ENCODE measurements around the gene MGAT5.

Gene MGAT5

DNA sequence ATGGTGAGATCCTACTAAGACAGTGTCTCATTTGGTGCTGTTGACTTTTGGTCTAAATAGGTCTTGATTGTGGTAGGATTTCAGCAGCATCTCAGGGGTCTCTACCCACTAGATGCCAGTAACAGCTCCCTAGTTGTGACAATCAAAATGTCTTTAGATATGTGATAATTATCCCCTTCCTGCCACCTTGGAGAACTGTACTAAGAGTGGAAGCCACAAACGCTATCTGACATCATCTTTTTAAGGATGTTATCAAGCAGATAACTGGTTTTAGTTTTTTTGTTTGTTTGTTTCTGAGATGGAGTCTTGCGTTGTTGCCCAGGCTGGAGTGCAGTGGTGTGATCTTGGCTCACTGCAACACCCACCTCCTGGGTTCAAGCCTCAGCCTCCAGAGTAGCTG is 3.1 kb downstream of the MGAT5 start:
- DNase-seq (ENCODE audit: low read depth), result no peak

DNA sequence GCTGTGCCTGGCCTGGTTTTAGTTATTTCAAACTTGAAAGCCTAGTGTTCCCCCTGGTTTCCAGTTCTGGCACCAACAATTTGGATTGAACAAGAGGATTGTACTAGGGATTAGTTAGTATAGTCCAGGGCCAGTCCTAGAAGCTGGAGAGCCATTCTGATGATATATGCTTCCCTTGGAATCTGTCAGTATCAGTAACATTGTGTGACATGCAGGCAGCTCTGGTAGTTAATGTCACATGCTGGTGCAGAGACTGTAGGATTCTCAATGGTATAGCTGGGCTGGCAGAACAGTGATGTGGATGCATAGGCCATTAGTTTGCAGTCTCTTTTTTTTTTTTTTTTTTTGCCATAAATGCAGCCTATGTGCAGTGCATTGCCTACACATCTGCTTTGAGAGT is 3.6 kb downstream of the MGAT5 start:
- DNase-seq (ENCODE audit: low read depth), result no peak

GRCh38 chr2:134257965-134258683 is 4.3 kb downstream of the MGAT5 start:
- DNase-seq (ENCODE audit: low read depth), result no peak

DNA sequence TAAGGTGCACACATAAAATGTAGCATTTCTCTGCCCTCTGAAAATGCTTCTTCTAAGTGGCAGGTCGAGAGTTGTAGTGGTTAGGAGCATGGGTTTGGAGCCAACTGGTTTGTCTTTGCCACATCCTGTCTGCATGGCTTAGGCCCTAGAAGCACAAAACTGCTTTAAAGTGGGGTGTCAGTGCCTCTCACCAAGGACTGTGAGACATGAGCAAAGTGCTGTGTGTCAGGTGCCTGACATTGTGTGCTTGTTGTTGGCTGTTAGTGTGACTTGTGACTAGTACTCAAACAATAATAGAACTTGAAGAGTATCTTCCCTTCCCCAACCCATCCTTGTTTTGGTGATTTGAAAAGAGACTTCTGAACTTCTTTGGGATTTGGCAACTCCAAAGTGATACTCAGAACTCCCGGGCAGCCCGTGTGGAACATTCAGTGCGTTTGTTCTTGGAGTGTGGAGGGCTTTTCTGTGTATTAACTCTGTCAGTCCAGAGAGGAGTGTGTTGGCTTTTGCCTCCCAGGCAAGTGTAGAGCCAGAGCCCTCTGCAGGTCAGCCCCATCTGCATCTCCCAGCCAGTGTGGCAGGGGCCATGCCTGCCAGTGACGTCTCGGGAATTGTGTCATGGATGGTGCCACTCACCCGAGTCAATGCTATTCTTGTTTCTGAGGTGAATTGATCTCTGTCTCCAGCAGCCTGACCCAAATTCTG is 5.0 kb downstream of the MGAT5 start:
- DNase-seq (ENCODE audit: low read depth), result no peak

DNA sequence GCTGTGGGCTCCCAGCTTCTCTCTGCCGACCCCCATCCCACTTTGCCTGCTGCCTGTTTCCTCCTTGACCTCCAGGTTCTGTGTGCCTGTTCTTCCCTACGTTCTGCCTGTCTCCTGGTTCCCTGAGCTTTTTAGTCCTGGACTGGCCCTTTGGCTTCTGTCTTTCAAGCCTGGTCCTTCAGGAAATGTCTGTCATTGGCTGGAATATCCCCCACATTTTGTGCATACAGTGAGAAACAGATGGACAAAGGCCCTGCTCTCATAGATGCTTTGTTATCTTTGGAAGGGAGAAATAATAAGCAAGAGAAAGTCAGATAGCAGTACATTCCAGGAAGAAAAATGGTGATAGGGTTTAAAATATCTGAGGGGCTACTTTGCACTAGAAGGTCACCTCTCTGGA is 5.7 kb downstream of the MGAT5 start:
- DNase-seq (ENCODE audit: low read depth), result no peak

DNA sequence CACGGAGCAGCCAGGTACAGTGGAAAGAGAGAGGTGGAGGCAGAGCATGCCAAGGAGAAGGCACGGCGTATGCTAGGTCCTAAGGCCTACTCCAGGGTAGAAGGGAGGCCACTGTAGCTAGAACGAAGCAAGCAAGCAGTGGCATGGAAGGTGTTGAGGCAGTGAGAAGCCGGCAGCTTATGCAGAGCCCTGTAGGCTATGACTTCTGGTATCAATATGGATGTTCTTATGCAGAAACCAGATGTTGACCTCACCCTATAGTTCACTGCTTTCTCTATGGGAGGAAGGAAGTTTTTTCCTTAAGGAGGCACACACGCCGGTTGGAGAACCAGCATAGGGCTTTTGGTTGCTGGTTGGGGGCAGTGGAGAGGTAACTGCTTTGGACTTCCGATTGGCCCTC is 6.1 kb downstream of the MGAT5 start:
- no peak for DNase-seq (ENCODE audit: low read depth)

DNA sequence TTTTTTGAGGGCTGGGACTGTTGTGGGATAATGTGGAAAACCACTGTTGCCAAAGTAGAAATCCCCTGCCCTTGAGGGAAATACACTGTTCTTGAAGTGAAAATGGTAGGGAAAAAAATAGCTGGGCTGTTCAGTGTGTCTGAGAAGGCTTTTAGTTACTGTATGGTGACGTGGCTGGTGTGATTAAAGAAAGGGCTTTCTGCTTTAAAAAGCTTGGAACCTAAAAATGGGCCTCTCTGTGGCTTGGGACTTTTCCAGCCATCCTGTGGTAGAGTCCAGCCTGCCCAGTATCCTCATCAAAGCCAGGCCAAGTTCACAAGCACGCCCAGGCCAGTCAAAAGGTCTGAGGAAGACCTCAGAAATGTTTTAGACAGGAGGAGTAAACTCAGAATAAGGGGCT is 6.8 kb downstream of the MGAT5 start:
- DNase-seq (ENCODE audit: low read depth), result no peak

GRCh38 chr2:134261398-134262131 is 7.7 kb downstream of the MGAT5 start:
- no peak for DNase-seq (ENCODE audit: low read depth)

GRCh38 chr2:134262684-134263083 is 8.8 kb downstream of the MGAT5 start:
- no peak for DNase-seq (ENCODE audit: low read depth)

DNA sequence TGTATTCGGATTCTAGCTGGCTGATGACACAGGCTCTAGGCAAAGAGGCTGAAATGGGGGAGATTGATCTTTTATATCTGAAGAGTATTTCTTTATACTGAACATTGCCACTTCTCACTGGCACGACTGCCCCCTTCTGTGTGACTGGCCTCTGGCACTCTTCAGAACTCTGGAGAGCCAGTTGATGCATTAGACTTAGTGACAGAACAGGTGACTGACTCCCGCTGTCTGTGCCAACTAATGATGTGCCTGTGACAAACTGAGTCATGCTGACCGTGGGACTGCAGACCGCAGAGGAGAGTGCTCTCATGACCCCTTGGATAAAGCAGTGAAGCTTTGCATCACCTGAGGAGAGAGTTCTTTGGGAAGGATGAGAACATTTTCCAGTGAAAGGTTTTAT is 14.4 kb downstream of the MGAT5 start:
- no peak for DNase-seq (ENCODE audit: low read depth)

- no peak for DNase-seq (ENCODE audit: low read depth)
Observed at GRCh38 chr2:134269230-134269629, 15.4 kb downstream of the MGAT5 start.

- DNase-seq (ENCODE audit: low read depth), result no peak
Observed at GRCh38 chr2:134269972-134270735, 16.3 kb downstream of the MGAT5 start.

DNA sequence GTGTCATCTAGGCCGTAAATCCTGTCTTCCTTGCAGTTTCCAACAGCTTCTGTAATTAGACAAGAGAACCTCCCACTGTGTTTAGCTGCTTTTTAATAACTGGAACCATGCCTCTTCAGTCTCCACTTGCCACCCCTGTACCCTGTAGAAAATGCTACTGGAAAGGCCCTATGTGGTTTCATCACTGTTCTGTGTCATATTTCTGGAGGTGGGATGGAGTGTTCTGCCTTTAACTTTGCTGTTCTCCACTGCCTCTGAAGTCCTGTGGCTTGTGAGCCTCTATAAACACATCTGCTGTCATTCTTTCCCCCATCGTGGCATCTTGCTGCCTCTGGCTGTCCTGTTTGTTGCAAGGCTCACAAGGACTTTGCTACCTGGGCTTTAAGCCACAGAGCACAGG is 17.9 kb downstream of the MGAT5 start:
- DNase-seq (ENCODE audit: low read depth), result no peak

GRCh38 chr2:134272806-134273205 is 18.9 kb downstream of the MGAT5 start:
- DNase-seq (ENCODE audit: low read depth), result no peak

GRCh38 chr2:134273256-134273983 is 19.5 kb downstream of the MGAT5 start:
- no peak for DNase-seq (ENCODE audit: low read depth)

- DNase-seq (ENCODE audit: low read depth), result no peak
Observed at GRCh38 chr2:134274121-134274520, 20.2 kb downstream of the MGAT5 start.

- DNase-seq (ENCODE audit: low read depth), result no peak
Observed at GRCh38 chr2:134275058-134275862, 21.4 kb downstream of the MGAT5 start.

DNA sequence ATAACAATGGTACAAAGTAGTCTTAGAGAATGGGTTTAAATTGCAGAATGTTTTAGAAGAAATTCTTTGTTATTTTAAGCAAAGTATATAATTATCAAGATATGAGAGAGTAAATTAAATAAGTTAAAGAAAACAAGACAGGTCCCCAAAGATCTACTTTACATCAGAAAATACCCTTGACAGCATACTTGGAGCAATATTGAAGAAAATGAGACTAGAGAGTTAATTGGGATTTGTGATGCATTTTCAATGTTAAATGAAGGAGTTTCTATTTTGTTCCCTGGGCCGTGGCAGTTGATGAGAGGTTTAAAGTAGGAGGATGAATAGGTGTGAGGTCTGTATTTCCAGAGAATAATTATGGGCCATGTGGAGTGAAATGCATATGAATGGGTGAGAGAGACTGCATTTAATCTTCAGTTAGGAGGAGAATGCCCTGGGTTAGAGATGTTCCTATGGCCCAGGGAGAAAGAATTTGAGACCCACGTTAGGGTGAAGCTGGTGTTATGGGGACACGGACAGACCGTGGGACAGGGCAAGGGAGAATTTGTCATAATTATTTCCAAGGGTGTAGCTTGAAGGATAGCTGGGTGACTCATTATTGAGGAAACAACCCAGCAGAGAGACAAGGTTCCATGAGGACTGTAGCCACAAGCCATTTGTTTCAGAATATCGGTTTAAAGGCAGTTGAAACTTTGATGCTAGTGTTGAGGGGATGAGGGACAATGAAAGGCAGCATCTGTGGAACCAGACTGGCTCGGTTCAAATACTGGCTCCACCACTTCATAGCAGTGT is 22.7 kb downstream of the MGAT5 start:
- no peak for DNase-seq (ENCODE audit: low read depth)

DNA sequence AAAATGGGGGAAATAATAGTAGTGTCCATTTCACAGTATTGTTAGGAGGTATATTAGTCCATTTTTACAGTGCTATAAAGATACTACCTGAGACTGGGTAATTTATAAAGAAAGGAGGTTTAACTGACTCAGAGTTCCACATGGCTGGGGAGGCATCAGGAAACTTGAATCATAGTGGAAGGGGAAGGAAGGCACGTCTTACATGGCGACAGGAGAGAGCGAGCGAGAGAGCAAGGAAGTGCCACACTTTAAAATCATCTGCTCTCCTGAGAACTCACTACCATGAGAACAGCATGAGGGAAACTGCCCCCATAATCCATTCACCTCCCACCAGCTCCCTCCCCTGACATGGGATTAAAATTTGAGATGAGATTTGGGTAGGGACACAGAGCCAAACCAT is 23.4 kb downstream of the MGAT5 start:
- DNase-seq (ENCODE audit: low read depth), result no peak

- no peak for DNase-seq (ENCODE audit: low read depth)
Observed at GRCh38 chr2:134278553-134278952, 24.7 kb downstream of the MGAT5 start.

Measured in CMK (cell line).